Fibroblast of lung (primary cell): ENCODE measurements around the gene PREB.

Source experiments
- CTCF ChIP-seq, 2 donors: IDR thresholded peaks in 1 of 2; conservative IDR thresholded peaks in 1 of 2; 1 replicate in 1 of 2; 2 replicates in 1 of 2; pipeline ENCODE4 v1.5.1; 2011 to 2012; ENCODE audit warnings: low read length in 2 of 2, control low read depth in 1 of 2, inconsistent platforms in 1 of 2, low read depth in 1 of 2, mild to moderate bottlenecking in 1 of 2
- EZH2 ChIP-seq: IDR thresholded peaks from 2 replicates; pipeline ENCODE4 v1.5.1; 2012; ENCODE audit warnings: low read length, control low read depth, mild to moderate bottlenecking; ENCODE audit errors: missing control alignments

- no peak for TF ChIP-seq CTCF (conservative IDR thresholded peaks at IDR 0.05 in 1 of 2, IDR thresholded peaks at IDR 0.05 in 1 of 2; ENCODE audit: low read depth in 1 of 2, low read length in 2 of 2)
- no peak for TF ChIP-seq EZH2
These were observed 40.0 kb downstream of the PREB start for GRCh38 chr2:27094353-27094984.
